Hematopoietic multipotent progenitor cell (in vitro differentiated cells): ENCODE results near the gene DSCAM. TPM values are rescaled to one million over a fixed set of nuclear protein-coding genes. Genes with fewer than 3 reads are reported as not detected.

Experiments used
- DNase-seq, 3 donors: peaks; one replicate each; pipeline ENCODE4 v3.0.0-alpha.2; 2011 to 2015; ENCODE audit warnings: low read depth in 2 of 3, low spot score in 2 of 3
- total RNA-seq: library from RNA; depleted of rRNA; stranded (reverse); fragments of >200 nt; gene quantifications from one replicate; pipeline ENCODE4 v1.2.3, GENCODE V29; 2012

Gene DSCAM
- total RNA-seq, 1 donor, result not detected

DNA sequence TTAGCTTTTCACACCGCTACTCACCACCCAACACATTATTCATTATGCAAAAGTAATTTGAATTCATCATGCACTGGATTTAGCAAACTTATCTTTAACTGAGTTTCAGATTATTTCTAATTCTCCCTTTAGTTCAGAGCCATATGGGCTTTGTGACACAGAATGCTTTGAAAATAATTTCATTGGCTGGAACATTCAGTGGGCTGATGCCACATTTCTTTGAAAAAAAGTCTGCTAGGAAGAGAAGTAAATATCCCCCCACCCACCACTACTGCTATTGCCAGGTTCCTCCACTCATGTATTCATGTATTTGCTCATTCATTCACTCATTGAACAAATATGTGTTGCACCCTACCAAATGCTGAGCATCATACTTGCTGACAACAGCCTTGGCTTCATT, 280.5 kb downstream of the DSCAM start:
- no peak for DNase-seq

DNA sequence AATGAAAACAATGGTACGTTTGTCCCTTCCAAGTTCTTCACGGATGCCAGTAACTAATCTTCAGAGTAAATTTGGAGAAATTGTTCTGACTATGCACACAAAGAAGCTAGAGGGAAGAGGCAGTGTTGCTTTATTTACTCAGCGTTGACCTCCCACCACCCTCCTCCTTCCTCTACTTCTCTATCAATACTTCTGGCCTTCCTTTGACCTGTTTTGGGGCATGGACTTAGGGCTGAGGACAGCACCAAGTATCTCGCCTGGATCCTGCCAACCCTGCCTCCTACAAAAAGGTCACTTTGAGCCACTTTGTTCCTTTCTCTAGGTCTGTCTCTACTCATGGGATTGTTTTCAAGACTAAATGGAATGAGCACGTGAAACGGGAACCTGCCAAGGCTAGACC, 282.6 kb downstream of the DSCAM start:
- no peak for DNase-seq

DNA sequence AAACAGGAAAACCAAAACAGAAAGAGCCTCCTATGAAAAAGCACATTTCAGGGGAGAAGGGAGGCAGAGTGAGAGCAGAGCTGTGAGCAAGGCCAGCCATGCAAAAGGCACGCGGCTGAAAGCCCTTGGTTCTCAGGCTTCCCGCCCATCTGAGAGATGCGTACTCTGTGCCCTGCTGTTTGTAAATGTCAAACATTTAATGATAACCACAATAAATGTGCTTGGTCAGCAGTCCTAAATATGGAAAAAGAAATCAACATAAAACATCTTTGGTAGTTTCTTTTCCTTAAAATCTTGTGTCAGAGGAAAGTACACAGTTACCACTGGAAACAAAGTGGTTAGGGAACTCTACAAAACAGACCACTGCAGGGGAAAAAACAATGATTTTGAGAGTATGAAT, 283.1 kb downstream of the DSCAM start:
- DNase-seq, result no peak

DNA sequence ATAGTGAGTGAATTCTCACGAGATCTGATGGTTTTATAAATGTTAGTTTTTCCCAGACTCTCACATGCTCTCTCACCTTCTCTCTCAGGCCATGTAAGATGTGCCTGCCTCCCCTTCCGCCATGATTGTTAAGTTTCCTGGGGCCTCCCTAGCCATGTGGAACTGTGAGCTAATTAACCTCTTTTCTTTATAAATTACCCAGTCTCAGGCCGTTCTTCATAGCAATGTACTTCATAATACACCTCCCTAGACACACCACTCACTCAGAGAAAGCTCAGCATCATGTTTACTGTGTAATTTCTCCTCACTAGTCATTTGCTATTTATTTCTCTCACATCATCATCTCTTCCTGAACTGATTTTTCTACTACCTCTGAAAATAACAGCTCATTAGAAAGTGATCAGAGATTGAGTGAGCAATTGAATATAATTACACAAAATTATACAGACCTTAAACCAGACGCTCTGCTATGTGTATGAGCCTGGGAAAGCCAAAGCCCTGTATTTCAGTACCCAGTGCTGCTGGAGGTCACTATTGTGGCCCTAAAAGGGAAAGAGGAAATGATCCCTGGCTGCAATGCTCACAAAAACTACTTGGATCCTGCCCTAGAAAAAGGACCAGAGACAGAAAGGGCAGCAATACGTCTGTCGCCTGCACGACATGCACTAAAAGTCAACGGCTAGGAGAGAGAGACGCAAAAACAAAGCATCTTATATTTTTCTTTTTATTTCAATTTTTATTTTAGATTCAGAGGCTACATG, 284.5 kb downstream of the DSCAM start:
- DNase-seq, result no peak

DNA sequence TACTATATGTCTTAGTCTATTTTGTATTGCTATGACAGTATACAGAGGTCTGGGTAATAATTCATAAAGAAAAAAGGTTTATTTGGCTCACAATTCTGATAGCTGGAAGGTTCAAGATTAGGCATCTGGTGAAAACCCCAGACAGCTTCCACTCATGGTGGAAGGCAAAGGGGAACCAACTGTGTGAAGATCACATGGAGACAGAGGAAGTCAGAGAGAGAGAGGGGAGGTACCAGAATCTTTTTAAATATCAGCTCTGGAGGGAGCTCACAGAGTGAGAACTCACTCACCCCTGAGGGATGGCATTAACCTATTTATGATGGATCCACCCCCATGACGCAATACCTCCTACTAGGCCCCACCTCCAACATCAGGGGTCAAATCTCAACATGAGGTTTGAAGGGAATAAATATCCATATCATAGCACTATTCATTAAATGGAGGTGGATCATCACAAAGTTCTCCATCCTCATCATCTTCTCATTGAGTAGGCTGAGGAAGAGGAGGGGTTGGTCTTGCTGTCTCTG, 290.5 kb downstream of the DSCAM start:
- DNase-seq, result no peak

DNA sequence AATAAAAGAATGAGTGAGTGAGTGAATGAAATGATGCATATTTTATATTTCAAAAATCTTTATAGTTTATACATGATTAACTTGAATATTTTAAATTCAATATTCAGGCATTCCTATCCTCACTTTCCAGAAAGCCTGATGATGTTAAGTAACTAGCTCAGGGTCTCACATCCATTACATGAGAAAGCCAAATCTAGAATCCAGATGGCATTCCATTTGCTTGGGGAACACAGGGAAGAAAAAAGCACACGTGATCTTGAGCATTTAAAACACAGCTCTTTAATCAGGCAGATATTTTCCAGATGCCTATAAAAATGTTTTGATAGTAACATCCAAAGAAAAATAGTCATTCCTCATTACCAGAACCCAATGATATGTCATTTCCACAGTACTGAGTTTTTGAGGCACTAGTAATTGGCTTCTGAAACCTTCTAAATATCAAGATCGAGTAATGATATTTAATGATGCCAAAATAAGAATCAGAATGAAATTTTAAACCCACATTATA, 291.9 kb downstream of the DSCAM start:
- DNase-seq, result no peak

DNA sequence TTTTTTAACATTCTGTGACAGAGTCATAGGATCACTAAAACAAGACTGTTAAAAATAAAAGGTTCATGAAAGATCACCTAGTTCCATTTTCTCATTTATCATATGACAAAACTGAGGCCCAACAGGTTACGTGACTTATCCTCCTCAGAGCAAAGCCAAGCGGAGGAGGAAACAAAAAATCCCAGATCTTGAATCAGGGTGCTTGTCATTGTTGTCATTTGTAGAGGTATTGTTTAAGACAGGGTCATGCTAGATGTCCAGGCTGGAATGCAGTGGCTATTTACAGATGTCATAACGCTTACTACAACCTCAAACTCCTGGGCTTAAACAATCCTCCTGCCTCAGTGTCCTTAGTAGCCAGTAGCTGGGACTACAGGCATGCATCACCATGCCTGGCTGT, 293.2 kb downstream of the DSCAM start:
- DNase-seq, result no peak

DNA sequence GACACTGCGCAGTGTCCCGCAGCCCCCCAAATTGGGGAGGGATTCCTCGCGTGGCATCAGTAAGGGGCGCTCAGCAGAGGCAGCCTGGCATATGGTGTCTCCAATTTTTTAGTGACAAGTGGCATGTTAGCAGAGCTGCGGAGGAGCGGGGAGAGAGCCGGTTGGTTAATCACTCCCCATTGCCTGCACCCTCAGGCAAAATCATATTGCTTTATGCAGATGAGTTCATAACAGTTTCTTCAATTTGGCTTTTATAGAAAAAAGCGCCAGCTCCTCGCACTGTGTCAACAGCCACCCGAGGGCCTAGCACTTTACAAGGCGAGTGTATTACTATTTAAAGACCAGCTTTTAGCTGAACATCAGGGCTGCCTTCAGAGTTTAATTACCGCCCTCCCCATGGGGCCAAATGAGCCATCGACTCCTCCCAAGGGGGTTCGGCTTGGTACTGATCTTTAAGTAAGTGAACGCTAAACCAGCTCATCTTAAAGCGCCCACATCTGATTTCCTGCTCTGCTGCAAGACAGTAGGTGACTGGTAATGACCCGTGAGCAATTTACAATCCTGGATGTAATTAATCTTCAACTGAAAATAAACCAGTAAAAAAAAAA, 298.9 kb downstream of the DSCAM start:
- no peak for DNase-seq

DNA sequence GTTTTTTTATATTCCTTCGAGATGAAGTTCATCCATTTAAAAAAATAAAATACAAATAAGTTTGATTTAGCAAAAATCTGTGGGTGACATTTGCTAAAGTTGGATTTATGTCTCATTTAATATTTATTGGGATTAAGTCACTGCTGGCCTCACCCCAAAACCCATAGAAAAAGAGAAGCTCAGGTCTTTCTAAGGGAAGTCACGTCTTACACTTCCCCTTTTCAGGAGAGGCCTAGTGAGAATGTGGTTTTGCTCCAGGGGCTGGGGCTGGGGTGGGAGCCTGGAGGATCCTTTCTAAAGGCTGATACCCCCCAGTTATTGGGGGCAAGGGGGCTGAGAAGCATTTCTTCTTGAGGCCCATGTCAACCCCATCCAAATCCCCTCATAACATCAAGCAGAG, 300.3 kb downstream of the DSCAM start:
- DNase-seq, result peak in 2 of 3 donors; percentile 12 to 65

DNA sequence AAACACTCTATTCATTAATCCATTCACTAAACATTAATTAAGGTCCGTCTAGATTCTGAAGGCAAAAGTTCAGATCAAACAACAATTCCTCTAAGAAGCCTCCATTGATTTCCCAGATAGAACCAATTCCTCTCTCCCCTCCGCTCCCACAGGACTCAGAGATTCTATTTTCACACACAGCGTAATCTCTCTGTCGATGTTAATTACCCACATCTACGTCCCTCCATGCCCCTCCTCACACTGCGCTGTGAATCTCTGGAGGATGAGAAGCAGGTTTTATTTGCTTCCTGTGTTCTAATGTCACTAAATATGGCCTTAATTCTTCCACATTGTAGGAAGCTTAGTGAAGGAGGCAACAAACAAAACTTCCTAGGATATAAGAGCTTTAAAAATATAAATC, 306.7 kb downstream of the DSCAM start:
- DNase-seq, result no peak

DNA sequence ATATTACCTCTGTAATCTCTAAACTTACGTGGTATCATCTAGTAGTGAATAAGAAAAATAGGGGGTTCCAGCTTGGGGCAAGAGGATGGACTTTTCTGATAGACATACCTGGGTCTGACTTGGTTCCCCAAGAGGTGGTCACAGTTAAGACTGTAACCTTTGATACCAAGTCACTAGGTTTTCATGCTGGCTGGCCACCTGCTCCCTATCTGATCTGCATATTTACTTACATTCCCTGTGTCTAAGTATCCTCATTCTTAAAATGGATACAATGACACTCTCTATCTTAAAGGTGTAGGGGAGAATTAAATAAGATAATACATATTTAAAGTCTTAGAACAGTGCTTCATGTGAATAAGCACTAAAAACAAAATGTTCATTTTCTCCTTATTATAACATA, 312.1 kb downstream of the DSCAM start:
- DNase-seq, result no peak

DNA sequence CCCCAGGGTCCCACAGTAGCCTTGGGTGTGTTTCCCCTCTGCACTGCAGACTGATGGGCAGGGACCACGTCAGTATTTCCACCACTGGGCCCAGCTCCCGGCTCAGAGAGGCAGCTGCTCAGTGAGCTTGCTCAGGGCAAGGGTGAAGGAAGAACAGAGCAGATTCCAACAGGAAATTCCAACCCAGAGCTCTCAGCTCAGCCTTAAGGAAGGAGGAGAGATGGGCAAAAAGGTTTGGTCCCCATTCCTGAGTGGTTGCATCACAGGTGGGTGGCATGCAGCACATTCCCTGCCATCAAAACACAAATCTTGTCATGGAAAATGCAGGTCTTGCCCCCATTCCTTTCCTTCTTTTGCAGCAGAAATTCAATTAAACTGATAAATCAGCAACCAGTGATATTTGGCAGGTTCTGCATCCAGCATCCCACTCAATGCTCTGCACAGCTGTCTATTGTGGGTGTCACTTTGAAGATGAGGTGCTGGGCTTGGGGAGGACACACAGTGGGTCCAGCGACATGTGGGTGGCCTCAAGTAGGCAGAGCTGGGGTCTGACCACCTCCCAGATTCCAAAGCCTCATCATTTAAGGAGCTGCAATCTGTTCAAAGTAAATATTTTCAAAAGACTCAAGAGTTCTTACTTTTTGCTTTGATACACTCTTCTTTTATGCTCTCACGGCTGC, 315.4 kb downstream of the DSCAM start:
- no peak for DNase-seq

DNA sequence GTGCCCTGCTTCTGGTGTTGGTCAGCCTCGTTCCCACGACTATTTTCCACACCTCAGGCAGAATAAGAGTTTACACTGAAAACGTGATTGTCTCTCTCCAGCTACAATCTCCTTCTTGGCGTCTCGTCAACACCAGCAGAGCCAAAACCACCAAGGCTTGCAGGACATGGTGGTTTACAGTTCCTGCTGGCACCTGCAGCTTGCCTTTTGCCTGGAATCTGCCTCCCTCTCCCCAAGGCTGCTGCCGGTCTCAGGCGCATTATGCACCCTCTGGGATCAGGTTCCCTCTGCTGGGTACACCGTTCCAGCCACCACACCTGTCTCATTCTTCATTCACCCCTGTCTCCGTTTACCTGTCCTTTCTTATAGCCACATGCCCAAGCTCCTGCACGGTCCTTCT, 315.9 kb downstream of the DSCAM start:
- no peak for DNase-seq

DNA sequence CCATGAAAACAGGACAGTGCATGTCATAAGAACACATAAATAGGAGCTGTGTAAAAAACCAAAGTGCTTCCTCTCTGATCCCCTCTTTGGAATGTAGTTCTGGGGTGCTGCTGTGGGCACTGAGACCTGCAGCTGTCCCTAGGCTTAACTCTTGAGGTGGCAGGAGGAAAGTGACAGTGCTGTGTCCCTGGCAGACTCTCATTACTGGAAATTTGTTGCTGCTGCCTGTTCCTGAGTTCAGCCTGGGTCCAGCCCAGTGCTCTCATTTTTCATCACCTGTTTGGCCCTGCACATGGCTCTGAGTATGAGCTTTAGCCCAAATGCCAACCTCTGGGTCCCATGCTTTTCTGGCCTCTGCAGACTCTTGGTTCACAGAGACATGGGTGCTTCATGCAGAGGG, 329.3 kb downstream of the DSCAM start:
- DNase-seq, result no peak

DNA sequence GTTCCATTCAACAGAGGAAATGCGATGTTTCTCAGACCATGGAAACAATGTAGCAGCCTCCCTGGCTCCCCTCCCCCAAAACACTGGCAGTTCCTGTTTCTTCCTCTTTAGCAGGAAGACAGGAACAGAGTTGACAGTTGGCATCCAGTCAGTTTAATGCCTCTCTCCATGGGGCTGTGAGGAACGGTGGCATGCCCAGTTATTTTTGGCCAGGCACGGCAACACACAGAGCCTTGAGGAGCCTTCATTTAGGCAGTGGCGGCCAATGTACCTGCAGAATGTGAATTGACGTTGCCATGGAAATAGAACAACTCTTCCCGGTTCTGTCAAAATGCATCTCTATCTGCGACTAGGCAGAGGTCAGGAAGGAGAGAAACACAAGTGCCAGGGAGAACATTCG, 330.6 kb downstream of the DSCAM start:
- DNase-seq, result peak in 2 of 3 donors; percentile 4 to 46

DNA sequence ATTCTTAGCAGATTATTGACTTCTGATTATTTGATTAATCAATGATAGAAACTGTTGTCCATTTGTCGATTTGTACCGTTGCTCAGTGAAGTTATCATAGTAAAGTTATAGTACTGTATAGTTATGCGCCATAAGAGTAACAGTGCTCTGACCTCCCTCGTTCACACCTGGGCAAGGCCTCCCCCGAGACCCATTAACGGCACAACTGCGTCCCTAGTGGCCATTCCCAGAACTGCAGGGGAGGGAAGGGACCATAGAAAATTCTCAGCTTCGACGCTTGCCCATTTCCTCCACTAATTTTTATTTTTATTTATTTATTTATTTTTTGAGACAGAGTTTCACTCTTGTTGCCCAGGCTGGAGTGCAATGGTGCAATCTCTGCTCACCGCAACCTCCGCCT, 334.4 kb downstream of the DSCAM start:
- no peak for DNase-seq

DNA sequence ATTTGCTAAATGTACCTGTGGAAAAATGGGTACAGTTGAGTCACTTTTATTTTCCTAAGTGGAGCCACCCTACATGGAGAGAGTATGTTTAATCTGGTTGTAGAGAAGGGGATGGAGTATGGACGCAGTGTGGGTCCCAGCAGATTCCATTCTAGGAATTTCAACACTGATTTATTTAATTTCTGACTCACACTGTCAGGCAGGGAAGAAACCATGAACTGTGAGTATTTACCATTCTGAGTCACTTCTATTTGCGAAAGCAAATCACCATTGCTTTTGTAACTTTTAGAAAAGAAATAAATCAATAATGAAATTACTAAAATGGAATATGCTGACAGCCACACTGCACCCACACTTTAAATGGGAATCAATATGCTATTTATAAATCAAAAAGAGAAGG, 339.0 kb downstream of the DSCAM start:
- DNase-seq, result no peak

DNA sequence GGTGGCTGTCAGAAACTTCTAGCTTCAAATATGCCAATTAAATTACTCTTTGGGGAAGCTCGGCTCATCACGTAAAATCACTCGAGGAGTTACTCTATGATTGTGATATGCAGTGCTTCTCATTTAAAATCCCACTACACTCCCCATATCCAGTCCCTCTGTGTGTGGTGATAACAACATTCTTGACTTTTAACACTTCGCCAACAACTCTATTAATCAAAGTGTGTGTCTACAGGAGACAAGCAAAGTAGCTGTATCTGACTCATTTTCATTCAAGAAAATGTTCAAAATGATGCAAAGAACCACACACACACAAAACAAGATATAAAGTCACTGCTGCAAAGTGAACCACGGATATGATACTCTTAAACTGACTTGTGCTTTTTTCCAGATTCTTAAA, 341.3 kb downstream of the DSCAM start:
- no peak for DNase-seq

DNA sequence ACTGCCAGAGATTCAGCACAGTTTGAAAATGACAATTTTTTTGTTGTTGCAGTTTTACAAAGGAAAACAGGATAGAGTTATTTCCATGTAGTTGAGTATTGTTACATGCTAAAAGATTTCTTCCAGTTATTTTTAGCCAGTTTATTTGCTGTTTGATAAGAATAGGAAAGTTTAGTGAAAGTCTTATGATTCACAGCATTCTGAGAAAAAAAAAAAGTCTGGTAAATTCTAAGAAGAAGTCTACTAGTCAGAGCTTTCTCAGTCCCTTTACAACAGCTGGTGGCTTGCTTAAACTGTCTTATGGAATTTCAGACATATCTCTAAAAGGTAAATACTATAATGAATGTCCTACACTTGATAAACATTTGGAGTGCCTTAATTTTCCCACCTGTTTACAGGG, 341.7 kb downstream of the DSCAM start:
- DNase-seq, result no peak

DNA sequence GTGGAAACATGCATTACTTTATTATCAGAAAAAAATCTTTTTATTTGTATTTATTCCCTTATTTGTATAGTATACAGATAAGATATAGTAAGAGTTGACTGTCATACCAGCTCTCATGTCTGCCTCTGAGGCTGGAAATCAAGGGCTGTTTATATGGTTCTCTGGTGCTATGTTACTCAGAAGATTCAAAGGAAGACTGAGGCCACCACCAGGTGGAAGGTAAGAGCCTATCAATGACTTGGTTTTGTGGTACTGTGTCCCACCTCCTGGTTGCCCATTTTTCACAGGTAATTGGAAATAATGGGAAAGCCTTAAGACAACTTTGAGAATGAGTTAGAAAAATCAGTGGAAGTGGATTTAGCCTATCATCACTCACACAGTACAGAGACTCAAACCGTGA, 342.1 kb downstream of the DSCAM start:
- no peak for DNase-seq

DNA sequence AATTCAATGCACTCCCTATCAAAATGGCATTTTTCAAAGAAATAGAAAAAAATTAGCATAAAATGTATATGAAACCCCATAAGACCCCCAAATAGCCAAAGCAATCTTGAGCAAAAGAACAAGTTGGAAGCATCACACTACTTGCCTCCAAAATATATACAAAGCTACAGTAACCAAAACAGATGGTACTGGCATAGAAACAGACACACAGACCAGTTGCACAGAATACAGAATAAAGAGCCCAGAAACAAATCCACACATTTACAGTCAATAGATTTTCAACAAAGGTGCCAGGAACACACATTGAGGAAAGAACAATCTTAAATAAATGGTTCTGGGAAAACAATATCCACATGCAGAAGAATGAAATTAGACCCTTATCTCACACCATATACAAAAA, 350.8 kb downstream of the DSCAM start:
- no peak for DNase-seq

DNA sequence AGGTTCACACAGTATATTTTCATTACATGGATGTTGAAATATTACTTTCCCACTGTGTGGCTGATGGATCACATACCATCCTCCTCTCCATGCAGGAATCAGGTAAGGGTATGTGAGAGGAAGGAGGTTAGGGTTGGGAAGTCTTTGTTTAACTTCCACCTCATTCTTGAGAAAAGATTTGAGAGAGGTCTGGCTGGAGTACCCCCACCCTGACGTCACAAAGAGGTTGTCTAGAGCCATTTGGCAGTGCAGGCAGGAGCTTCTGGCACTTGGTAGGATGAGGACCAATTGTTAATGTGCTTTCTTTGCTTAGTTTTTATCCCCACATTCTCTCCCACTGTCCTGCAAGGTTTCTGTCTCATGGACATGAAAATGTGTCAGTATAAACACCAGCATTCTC, 356.6 kb downstream of the DSCAM start:
- no peak for DNase-seq
